OCI-M1 (cell line): ENCODE results near the gene TBC1D1.

ENCODE experiments used
- DNase-seq: peaks from one replicate; lab custom pipeline; 2025; lab: John Stamatoyannopoulos, UW

The TBC1D1 gene

GRCh38 chr4:38106311-38106710 lies 215.4 kb downstream of the TBC1D1 start:
- DNase-seq, result no peak

GRCh38 chr4:38106886-38107514 lies 216.1 kb downstream of the TBC1D1 start:
- DNase-seq, result no peak

- DNase-seq, result no peak
These were observed 216.9 kb downstream of the TBC1D1 start for GRCh38 chr4:38107818-38108217.

GRCh38 chr4:38109370-38109769 lies 218.5 kb downstream of the TBC1D1 start:
- DNase-seq, result no peak

DNA sequence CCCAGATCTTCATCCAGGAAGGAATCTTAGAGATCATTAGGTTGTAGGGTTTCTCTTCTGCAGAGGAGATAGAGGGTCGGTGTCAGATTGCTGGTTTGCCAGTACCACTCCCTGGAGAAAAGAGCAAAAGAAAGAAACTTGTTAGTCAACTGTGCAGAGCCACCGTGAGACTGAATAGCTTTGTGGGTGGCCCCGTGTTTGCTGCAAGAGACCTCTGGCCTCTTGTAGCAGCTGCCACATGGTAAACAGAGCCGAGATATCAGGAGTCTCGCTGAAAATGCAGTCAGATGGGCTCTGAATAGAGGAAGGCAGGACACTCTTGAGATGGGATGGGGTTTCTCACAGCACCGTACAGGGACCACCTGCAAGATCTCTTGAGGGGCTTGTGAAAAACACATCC lies 219.0 kb downstream of the TBC1D1 start:
- DNase-seq, result no peak

DNA sequence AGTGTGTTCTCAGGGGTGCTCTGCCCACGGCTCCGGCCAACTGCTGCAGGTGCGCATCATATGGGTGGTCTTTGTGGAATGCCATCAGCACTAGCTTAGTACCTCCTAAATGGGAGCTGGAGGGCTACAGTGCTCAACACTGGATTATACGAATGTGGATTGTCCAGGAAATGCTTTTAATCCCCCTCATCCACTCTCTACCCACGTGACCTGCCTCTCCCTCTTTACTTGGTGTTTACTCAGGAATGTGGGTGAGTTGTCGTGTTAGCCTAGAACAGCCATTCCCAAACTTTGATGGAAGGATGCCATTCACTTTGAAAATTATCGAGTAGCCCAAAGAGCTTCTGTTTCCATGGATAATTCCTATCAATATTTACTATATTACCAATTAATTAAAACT lies 220.1 kb downstream of the TBC1D1 start:
- no peak for DNase-seq

- DNase-seq, result no peak
These were observed 220.8 kb downstream of the TBC1D1 start for GRCh38 chr4:38111717-38112116.

DNA sequence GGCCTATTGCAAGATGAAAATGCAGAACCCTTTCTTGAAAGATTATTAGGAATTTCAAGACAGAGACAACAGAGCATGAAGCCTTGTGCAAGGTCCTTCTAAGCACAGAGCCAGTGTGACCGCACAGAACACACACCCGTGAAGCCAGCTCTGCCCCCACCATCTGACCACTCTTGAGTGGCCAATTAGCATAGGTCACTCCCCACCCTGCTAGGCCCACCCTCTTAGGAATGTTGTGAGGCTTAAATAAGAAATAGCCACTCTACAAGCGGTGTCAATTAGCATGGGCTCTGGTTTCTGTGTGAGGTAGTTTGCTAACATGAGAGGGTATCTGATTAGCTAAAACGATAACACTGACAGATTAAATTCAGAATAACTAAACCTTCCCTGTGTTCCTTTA lies 222.2 kb downstream of the TBC1D1 start:
- DNase-seq, result no peak

GRCh38 chr4:38113551-38113950 lies 222.7 kb downstream of the TBC1D1 start:
- DNase-seq, result no peak

- no peak for DNase-seq
These were observed 223.7 kb downstream of the TBC1D1 start for GRCh38 chr4:38114386-38115150.

- no peak for DNase-seq
These were observed 224.7 kb downstream of the TBC1D1 start for GRCh38 chr4:38115601-38116000.

DNA sequence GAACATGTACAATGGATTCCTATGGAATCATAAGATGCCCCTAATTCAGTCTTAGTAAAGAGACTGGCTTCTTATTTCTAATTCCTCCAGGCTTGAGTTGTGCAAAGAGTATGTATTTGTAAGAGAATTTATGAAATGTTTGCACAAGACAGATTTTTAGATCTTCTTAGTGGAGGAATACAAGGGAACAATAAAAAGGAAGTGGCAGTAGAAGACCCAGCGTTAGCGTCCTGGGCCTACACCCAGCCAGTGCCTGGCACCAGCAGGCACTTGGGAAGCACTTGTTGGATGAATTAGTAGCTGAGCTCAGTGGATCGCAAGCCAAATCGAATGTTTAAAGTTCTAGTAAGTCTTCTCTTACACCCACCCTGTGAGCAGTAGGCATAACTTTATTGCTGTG lies 226.7 kb downstream of the TBC1D1 start:
- no peak for DNase-seq

GRCh38 chr4:38119668-38120385 lies 228.9 kb downstream of the TBC1D1 start:
- DNase-seq, result no peak

DNA sequence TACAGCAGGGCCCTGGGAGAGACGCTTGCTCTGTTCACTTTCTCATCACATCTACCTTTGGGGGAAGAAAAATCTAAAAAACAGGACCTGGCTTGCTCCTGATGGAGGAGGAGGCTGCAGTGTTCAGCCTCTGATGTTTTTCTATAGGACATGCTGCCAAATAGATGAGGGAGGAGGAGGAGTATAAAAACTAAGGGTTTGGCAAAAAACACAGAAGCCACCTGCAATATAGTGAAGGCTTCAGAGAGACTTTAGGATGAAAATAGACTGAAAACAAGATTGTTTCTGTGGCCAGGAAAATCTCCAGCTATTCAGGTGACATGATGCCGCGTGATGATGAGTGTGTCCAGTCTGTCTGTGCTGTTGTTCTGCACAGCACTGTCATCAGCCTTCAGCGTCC lies 229.9 kb downstream of the TBC1D1 start:
- no peak for DNase-seq

- DNase-seq, result no peak
These were observed 231.2 kb downstream of the TBC1D1 start for GRCh38 chr4:38122060-38122459.

DNA sequence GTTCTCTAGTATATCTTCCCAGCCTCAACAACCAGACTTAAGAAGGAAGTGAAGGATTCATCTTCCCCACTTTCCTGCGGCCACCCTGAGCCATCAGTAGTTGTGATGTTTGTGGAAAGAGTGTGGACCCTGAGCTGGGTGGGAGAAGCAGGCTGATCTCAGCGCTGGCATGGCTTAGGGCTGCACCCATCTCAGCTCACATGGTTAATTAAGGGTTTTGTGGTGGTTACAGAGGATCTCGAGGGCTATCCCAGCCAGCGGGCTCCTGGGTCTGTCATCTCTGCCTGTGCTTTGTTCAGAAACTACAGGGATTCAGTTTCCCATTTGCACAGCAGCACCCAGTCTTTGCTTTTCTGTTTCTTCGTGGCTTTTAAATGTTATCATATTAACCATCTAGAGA lies 232.7 kb downstream of the TBC1D1 start:
- DNase-seq, result no peak

DNA sequence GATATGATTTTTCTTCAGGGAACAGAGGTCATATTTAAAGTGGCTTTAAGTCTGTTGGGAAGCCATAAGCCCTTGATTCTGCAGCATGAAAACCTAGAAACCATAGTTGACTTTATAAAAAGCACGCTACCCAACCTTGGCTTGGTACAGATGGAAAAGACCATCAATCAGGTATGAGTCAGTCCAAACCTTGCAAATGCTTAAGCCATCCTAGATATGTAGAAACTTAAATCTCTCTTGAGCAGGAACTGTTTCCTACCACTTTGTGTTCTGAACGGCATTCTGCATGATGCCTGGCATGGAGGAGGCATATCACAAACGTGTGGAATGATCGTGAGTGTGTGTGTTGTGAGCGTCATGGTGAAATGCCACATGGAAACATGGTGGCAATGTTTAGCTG lies 234.1 kb downstream of the TBC1D1 start:
- DNase-seq, result no peak

GRCh38 chr4:38125816-38126215 lies 234.9 kb downstream of the TBC1D1 start:
- no peak for DNase-seq

GRCh38 chr4:38128478-38129459 lies 237.9 kb downstream of the TBC1D1 start:
- no peak for DNase-seq

- no peak for DNase-seq
These were observed 238.8 kb downstream of the TBC1D1 start for GRCh38 chr4:38129460-38130227.

GRCh38 chr4:38130884-38131283 lies 240.0 kb downstream of the TBC1D1 start:
- no peak for DNase-seq
